Measurements from ENCODE around the gene ZRANB1. TPM values are rescaled to one million over a fixed set of nuclear protein-coding genes. Genes with fewer than 3 reads are reported as not detected.

The ZRANB1 gene
- total and polyA plus RNA-seq, 2 of the 13 experiments (the other 11 are each of a cell fraction or from before 2014, with no cell fraction given) = 10.3 to 19.6 TPM

- Histone ChIP-seq H3K4me1 (ENCODE audit: insufficient read depth, low read length) (no peaks in the 10 kb centered on the region), H3K27me3 (ENCODE audit: control insufficient read depth in 1 of 2, insufficient read depth in 2 of 2, low read length in 2 of 2) (no peaks in the 10 kb centered on the region), H3K27ac (ENCODE audit: extremely low read length, insufficient read depth, low read length) (no peak overlapping the region), H3K79me2 (ENCODE audit: insufficient read depth, low read length) (peaks cover 85% of the 10 kb centered on the region), H3K4me3 (replicated peaks in 1 of 3; ENCODE audit: insufficient read depth in 1 of 3, low read depth in 2 of 3, low read length in 3 of 3) (no peak overlapping the region), H4K20me1 (ENCODE audit: insufficient read depth, low read length) (peaks cover 34% of the 10 kb centered on the region), H2AFZ (ENCODE audit: low read length) (no peak overlapping the region), H3K9me3 (ENCODE audit: low read length) (no peaks in the 10 kb centered on the region), H3K4me2 (ENCODE audit: low read depth, low read length) (no peak overlapping the region), H3K9ac (ENCODE audit: insufficient read depth, low read depth, low read length) (no peak overlapping the region), H3K36me3 (replicated peaks in 1 of 2; ENCODE audit: control insufficient read depth in 1 of 2, insufficient read depth in 2 of 2, low read length in 2 of 2) (peaks cover 6 to 22% of the 10 kb centered on the region in 2 experiments; a peak in 4 of 5 replicates)
- ChIA-PET POLR2A (no interaction called here), CTCF (ENCODE audit: low intra/inter-chr PET ratio, low total read pairs) (no interaction called here)
- ATAC-seq = no peak
- no peak for FAIRE-seq
- intact Hi-C loops (cut with micrococcal nuclease; ENCODE audit: unreplicated experiment) = no loop called here
- DNase-seq (ENCODE audit: low spot score) = no peak
- in situ Hi-C loops (cut with HindIII; ENCODE audit: extremely low pct_ligation_motif_present, low pct_unique_long_range_greater_than_20kb) = no loop called here
- BruUV-seq (replicated peaks) = no TSS peak
- WGBS (ENCODE audit: low lambda C conversion rate) = 91% methylated on average over 2 of the region's 2 CpGs
- no peak for TF ChIP-seq ZNF264 (CRISPR knock-in tag; IDR thresholded peaks at IDR 0.05)
- TF ChIP-seq ZNF589 (CRISPR knock-in tag; conservative IDR thresholded peaks at IDR 0.05) = no peak
- TF ChIP-seq ZNF333 (CRISPR knock-in tag; IDR thresholded peaks at IDR 0.05; ENCODE audit: borderline replicate concordance) = no peak
- TF ChIP-seq NFYC (CRISPR knock-in tag; IDR thresholded peaks at IDR 0.05) = no peak
- TF ChIP-seq ETS1 (CRISPR knock-in tag; IDR thresholded peaks at IDR 0.05) = no peak
- no peak for TF ChIP-seq ZNF484 (CRISPR knock-in tag; IDR thresholded peaks at IDR 0.05; ENCODE audit: borderline replicate concordance, low read depth)
- no peak for TF ChIP-seq HHEX (CRISPR knock-in tag; IDR thresholded peaks at IDR 0.05)
- TF ChIP-seq SPEN (CRISPR knock-in tag; IDR thresholded peaks at IDR 0.05; ENCODE audit: low read depth) = no peak
- no peak for TF ChIP-seq MLXIP (CRISPR knock-in tag; IDR thresholded peaks at IDR 0.05; ENCODE audit: borderline replicate concordance)
- no peak for TF ChIP-seq PRDM4 (CRISPR knock-in tag; IDR thresholded peaks at IDR 0.05; ENCODE audit: borderline replicate concordance)
- TF ChIP-seq FOXK1 (CRISPR knock-in tag; IDR thresholded peaks at IDR 0.05; ENCODE audit: borderline replicate concordance, low read depth) = no peak
- TF ChIP-seq FOXO4 (CRISPR knock-in tag; conservative IDR thresholded peaks at IDR 0.05) = no peak
- TF ChIP-seq ZUFSP (CRISPR knock-in tag; IDR thresholded peaks at IDR 0.05; ENCODE audit: borderline replicate concordance) = no peak
These were observed 3.1 kb downstream of the ZRANB1 start for GRCh38 chr10:124944982-124945381.

Data from HepG2 (cell line).